K562 (cell line): Measurements from ENCODE around the gene TSPAN11. TPM values are rescaled to one million over a fixed set of nuclear protein-coding genes. Genes with fewer than 3 reads are reported as not detected.

ENCODE experiments used
- ATAC-seq: fragments of 200-7000 bp; cut with Tn5 transposase; 3 replicates; pipeline ENCODE4 v1.9.1; 2020; ENCODE audit warnings: moderate library complexity
- BruUV-seq: library from RNA; stranded (reverse); fragments of 400-500 nt; replicated peaks from 2 replicates; lab custom pipeline; 2021; lab: Mats Ljungman, UMichigan
- CTCF ChIA-PET: fragments of 300-600 bp; formaldehyde crosslinking; extraction: SDS; loops from one replicate; lab custom pipeline; 2021; ENCODE audit warnings: low intra/inter-chr PET ratio; lab: Yijun Ruan, JAX
- POLR2A ChIA-PET: fragments of 300-600, 350-650 bp; sonication (Branson Sonifier 250); formaldehyde crosslinking; extraction: SDS; loops from one replicate; lab custom pipeline; 2021; ENCODE audit warnings: antibody characterized with exemption, inconsistent platforms; lab: Yijun Ruan, JAX
- DNase-seq, 4 experiments: peaks; one replicate each; pipeline versions ENCODE4 v3.0.0 to v3.0.0-alpha.2; 2011 to 2018; ENCODE audit warnings: low spot score in 3 of 4, mixed read lengths in 3 of 4; ENCODE audit errors: extremely low read depth in 1 of 4
- FAIRE-seq: peaks from 2 replicates; lab custom pipeline; 2011; peaks lifted over from hg19 to GRCh38; lab: Jason Lieb, UNC
- H2AFZ ChIP-seq: 2 replicates; pipeline ENCODE4 v1.6.0; 2011; ENCODE audit warnings: low read depth, low read length, control low read depth, inconsistent platforms
- H3K27ac ChIP-seq: fragments of 200-600 bp; 3 replicates; pipeline ENCODE4 v1.8.0; 2011; ENCODE audit warnings: low read depth, mild to moderate bottlenecking, control low read depth, inconsistent platforms, low read length, moderate library complexity, mixed read lengths; ENCODE audit errors: extremely low read depth
- H3K27me3 ChIP-seq, 2 experiments: fragments of 300-600 bp in 1 of 2; 2 replicates in 1 of 2; 3 replicates in 1 of 2; pipeline versions ENCODE4 v1.6.0 to v1.8.0; 2011; ENCODE audit warnings: inconsistent platforms in 2 of 2, low read length in 2 of 2, mild to moderate bottlenecking in 1 of 2, mixed read lengths in 1 of 2, moderate library complexity in 1 of 2; ENCODE audit not compliant: control insufficient read depth in 2 of 2, insufficient read depth in 2 of 2
- H3K36me3 ChIP-seq: fragments of 300-600 bp; 3 replicates; pipeline ENCODE4 v1.8.0; 2011; ENCODE audit warnings: mild to moderate bottlenecking, low read length, inconsistent platforms; ENCODE audit not compliant: control insufficient read depth, insufficient read depth
- H3K4me1 ChIP-seq, 2 experiments: fragments of 200-600 bp in 1 of 2; replicated peaks in 1 of 2; 2 replicates in 1 of 2; 3 replicates in 1 of 2; pipeline versions ENCODE4 v1.5.1 to v1.8.0; 2011; ENCODE audit warnings: inconsistent platforms in 2 of 2, low read length in 2 of 2, mild to moderate bottlenecking in 1 of 2, mixed read lengths in 1 of 2, moderate library complexity in 1 of 2; ENCODE audit not compliant: control insufficient read depth in 2 of 2, insufficient read depth in 2 of 2
- H3K4me2 ChIP-seq: 2 replicates; pipeline ENCODE4 v1.6.1; 2011; ENCODE audit warnings: low read length, control low read depth, inconsistent platforms, mixed read lengths; ENCODE audit not compliant: insufficient read depth
- H3K4me3 ChIP-seq: fragments of 200-600 bp; sonication (generic), shearing (Covaris generic); 2 replicates; pipeline ENCODE4 v1.5.1; 2016; ENCODE audit warnings: control low read depth, inconsistent platforms
- H3K79me2 ChIP-seq: fragments of 200-600 bp; 3 replicates; pipeline ENCODE4 v1.8.0; 2011; ENCODE audit warnings: low read length, inconsistent platforms; ENCODE audit not compliant: control insufficient read depth, insufficient read depth
- H3K9ac ChIP-seq, 2 experiments: 2 replicates each; pipeline versions ENCODE4 v1.6.0 to v1.6.1; 2011; ENCODE audit warnings: low read depth in 2 of 2, low read length in 2 of 2, control low read depth in 1 of 2, inconsistent platforms in 1 of 2, mild to moderate bottlenecking in 1 of 2, mixed read lengths in 1 of 2; ENCODE audit not compliant: insufficient read depth in 1 of 2
- H3K9me1 ChIP-seq: one replicate; pipeline ENCODE4 v1.6.0; 2011; ENCODE audit warnings: inconsistent platforms, mild to moderate bottlenecking, low read length, moderate library complexity; ENCODE audit not compliant: control insufficient read depth, insufficient read depth
- H3K9me3 ChIP-seq: replicated peaks from 2 replicates; pipeline ENCODE4 v1.5.1; 2011; ENCODE audit warnings: low read depth, low read length, inconsistent platforms; ENCODE audit not compliant: control insufficient read depth, insufficient read depth
- H4K20me1 ChIP-seq: replicated peaks from 2 replicates; pipeline ENCODE4 v1.6.1; 2011; ENCODE audit warnings: low read length, inconsistent platforms, mixed read lengths; ENCODE audit not compliant: control insufficient read depth, insufficient read depth
- CCAR2 ChIP-seq: fragments of 200-400 bp; formaldehyde crosslinking; IDR thresholded peaks from 2 replicates; pipeline ENCODE4 v1.6.1; 2017; ENCODE audit warnings: mild to moderate bottlenecking, low read depth, low read length
- MEF2D ChIP-seq: conservative IDR thresholded peaks from 2 replicates; pipeline ENCODE4 v1.6.1; 2016; ENCODE audit warnings: low read depth, missing genetic modification characterization, missing compliant biosample characterization
- SIRT6 ChIP-seq: IDR thresholded peaks from one replicate; pipeline ENCODE4 v1.6.1; 2012; ENCODE audit warnings: low read depth, mild to moderate bottlenecking, control low read depth, inconsistent platforms, low read length, moderate library complexity
- TCFL5 ChIP-seq: fragments of 250-450 bp; sonication (Bioruptor Pico); conservative IDR thresholded peaks from 2 replicates; pipeline ENCODE4 v1.6.1; 2021; ENCODE audit warnings: mild to moderate bottlenecking, moderate library complexity, matching md5 sums
- ZNF445 ChIP-seq: fragments of 250-450 bp; sonication (Bioruptor Pico); IDR thresholded peaks from 2 replicates; pipeline ENCODE4 v1.4.0; 2020; ENCODE audit warnings: low read depth, mild to moderate bottlenecking, moderate library complexity
- WGBS: fragments of 100-300 bp; shearing (Covaris generic); methylation state at CpG from one replicate; pipeline ENCODE4 v1.1.6; 2016; ENCODE audit warnings: low coverage, mixed read lengths; ENCODE audit not compliant: insufficient coverage; ENCODE audit errors: missing lambda C conversion rate; 5-methylcytosine and 5-hydroxymethylcytosine counted together
- in situ Hi-C: fragments of 300-500 bp; cut with MboI; formaldehyde crosslinking; loops from 4 replicates; pipeline ENCODE4 v1.15.0; 2018; ENCODE audit warnings: inconsistent platforms, mixed read lengths
- intact Hi-C: fragments of 100-400 bp; cut with micrococcal nuclease; formaldehyde crosslinking; loops from 2 replicates; pipeline ENCODE4 v1.14.2; 2022
- polyA plus RNA-seq, 8 experiments: library from polyadenylated mRNA; depleted of rRNA in 4 of 8; stranded (reverse) in 5 of 8; unstranded in 3 of 8; fragments of >200 nt; fragmentation: Nextera tagmentation in 2 of 8; fragmentation: Illumina TruSeq in 1 of 8; extraction: Ambion mirVana in 2 of 8; extraction: Trizol in 1 of 8; gene quantifications; 2 replicates each; pipeline versions ENCODE4 v1.2.1 to v1.2.3, GENCODE V29; 2011 to 2014; ENCODE audit warnings: inconsistent platforms in 1 of 8, missing spikeins in 1 of 8
- total RNA-seq, 7 experiments: library from RNA; depleted of rRNA in 6 of 7; stranded (reverse); fragments of >200 nt in 6 of 7; fragmentation: Illumina TruSeq in 2 of 7; extraction: Trizol in 2 of 7; gene quantifications; 2 replicates each; pipeline versions ENCODE4 v1.2.1 to v1.2.3, GENCODE V29; 2011 to 2021; ENCODE audit warnings: low replicate concordance in 1 of 7

TSPAN11 gene
- total and polyA plus RNA-seq, 9 of the 15 experiments (the other 6 are each of a cell fraction or from before 2014, with no cell fraction given): not detected

DNA sequence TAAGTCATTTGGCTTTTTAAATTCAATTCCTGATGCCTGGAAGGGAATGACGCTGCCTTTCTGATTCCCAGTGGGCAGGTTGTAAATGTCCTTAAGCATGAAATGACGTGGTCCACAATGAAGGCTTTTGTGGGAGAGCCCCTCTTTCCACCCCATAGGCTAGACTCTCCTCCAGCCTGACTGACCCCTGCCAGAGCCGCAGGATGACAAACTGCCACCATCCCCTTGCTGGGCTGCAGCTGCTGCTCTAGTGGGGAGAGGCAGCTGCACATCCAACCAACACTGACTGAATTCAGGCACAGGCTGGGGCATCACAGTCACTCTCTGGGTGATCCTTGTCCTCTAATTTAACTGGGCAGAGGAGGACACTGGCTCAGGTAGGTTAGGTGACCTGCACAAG, 6.3 kb downstream of the TSPAN11 start:
- no peak for TF ChIP-seq MEF2D
- no peak for TF ChIP-seq SIRT6
- TF ChIP-seq CCAR2: no peak
- TF ChIP-seq TCFL5 (CRISPR knock-in tag): no peak
- Histone ChIP-seq H3K9me3 (no peaks in the 10 kb centered on the region), H3K27me3 (peaks cover 18 to 53% of the 10 kb centered on the region in 2 experiments; a peak in 4 of 5 replicates), H3K79me2 (no peaks in the 10 kb centered on the region), H3K9me1 (no peaks in the 10 kb centered on the region), H4K20me1 (no peaks in the 10 kb centered on the region), H3K4me2 (no peak overlapping the region), H3K4me1 (no peaks in the 10 kb centered on the region), H3K27ac (no peak overlapping the region), H2AFZ (no peak overlapping the region), H3K36me3 (no peaks in the 10 kb centered on the region), H3K4me3 (no peak overlapping the region), H3K9ac (no peak overlapping the region)
- ATAC-seq: no peak
- ChIA-PET POLR2A (no interaction called here), CTCF (no interaction called here)
- intact Hi-C loops (no loop called here), in situ Hi-C loops (no loop called here)
- no peak for FAIRE-seq
- no peak for DNase-seq
- no TSS peak for BruUV-seq
- WGBS: 0% methylated on average over 3 of the region's 3 CpGs

DNA sequence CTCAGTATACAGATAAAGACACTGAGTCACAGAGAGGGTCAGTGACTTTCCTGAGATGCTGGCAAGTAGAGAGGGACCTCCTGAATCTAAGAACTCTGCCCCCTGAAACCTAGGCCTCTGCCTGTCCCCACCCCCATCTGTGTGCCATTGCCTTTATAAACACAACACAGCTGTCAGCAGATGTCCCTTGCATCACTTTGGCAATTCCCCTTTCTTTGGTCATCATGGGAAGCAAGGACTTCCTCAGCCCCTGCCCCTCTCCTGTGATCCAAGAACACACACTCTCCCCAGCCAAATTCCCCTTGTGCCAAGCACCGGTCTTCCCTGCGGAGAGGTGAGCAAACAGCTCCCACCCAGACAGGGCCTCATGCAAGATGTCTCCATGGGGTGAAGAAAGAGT, 8.3 kb downstream of the TSPAN11 start:
- ChIA-PET POLR2A (interaction anchor here (0.6 to 1.0 kb wide), 2 partner anchors 9 kb away, joined by 3 read pairs; no protein-coding TSS in a partner anchor), CTCF (no interaction called here)
- H3K4me1 ChIP-seq: no peaks in the 10 kb centered on the region
- ATAC-seq (no peak), DNase-seq (no peak), FAIRE-seq (no peak)
- in situ Hi-C loops (no loop called here), intact Hi-C loops (no loop called here)
- H3K9me1 ChIP-seq: no peaks in the 10 kb centered on the region
- no peak overlapping the region for H3K9ac ChIP-seq
- H3K4me2 ChIP-seq: no peak overlapping the region
- H3K36me3 ChIP-seq: no peaks in the 10 kb centered on the region
- WGBS: 0% methylated on average over 2 of the region's 2 CpGs
- H3K4me3 ChIP-seq: no peak overlapping the region
- no peaks in the 10 kb centered on the region for H3K9me3 ChIP-seq
- H3K27me3 ChIP-seq: peaks cover 12 to 38% of the 10 kb centered on the region in 2 experiments; a peak in 4 of 5 replicates
- no peaks in the 10 kb centered on the region for H3K79me2 ChIP-seq
- TF ChIP-seq ZNF445 (CRISPR knock-in tag): no peak
- H3K27ac ChIP-seq: no peak overlapping the region
- no peak overlapping the region for H2AFZ ChIP-seq
- H4K20me1 ChIP-seq: no peaks in the 10 kb centered on the region
- no TSS peak for BruUV-seq
